ENCODE results near the gene ALX3.

- no peak for TF ChIP-seq CTCF (IDR thresholded peaks at IDR 0.05)
- no peak for TF ChIP-seq POLR2A (IDR thresholded peaks at IDR 0.05)
These were observed 43.1 kb upstream of the ALX3 start for GRCh38 chr1:110113551-110113950.

Measured in tibial nerve (tissue), 3 donors.